DOHH2 (cell line): Measurements from ENCODE around the gene CEBPE.

ENCODE experiments used
- CTCF ChIP-seq: fragments of 200-600 bp; sonication (generic); IDR thresholded peaks from one replicate; pipeline ENCODE4 v1.5.1; 2014; ENCODE audit warnings: antibody characterized with exemption, mild to moderate bottlenecking, low read depth, low read length; ENCODE audit not compliant: poor library complexity, severe bottlenecking
- EZH2phosphoT487 ChIP-seq: fragments of 200-600 bp; sonication (generic); IDR thresholded peaks from 2 replicates; pipeline ENCODE4 v1.6.1; 2017; ENCODE audit warnings: borderline replicate concordance, mild to moderate bottlenecking, antibody characterized with exemption, low read length, moderate library complexity, mixed read lengths

GRCh38 chr14:23067847-23068788 is 50.9 kb downstream of the CEBPE start:
- TF ChIP-seq CTCF (no peak), EZH2phosphoT487 (no peak)
